GM19240 (cell line): ENCODE results near the gene IGF1.
"Not testable (repeated sequence)": the region's sequence is repeated elsewhere in the genome, so short reads cannot be mapped to it uniquely, and the experiment has no call there.

Experiments
- DNase-seq: peaks from one replicate; pipeline ENCODE4 v3.0.0; 2011; ENCODE audit warnings: low spot score; ENCODE audit not compliant: insufficient read length

The IGF1 gene

DNA sequence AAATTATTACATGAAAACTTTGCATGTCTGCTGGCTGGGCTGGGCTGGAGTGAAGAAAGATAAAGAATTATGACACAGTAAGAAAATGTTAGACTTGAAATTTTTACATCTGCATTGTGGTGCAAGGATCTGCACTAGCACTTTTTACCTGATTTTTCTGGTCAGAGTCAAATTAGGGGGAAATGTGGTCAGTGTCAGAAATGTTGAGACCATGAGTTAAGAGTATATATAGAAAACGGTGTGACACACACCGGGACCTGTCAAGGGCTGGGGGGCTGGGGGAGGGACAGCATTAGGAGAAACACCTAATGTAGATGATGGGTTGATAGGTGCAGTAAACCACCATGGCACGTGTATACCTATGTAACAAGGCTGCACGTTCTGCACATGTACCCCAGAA lies 90.3 kb downstream of the IGF1 start:
- no peak for DNase-seq

DNA sequence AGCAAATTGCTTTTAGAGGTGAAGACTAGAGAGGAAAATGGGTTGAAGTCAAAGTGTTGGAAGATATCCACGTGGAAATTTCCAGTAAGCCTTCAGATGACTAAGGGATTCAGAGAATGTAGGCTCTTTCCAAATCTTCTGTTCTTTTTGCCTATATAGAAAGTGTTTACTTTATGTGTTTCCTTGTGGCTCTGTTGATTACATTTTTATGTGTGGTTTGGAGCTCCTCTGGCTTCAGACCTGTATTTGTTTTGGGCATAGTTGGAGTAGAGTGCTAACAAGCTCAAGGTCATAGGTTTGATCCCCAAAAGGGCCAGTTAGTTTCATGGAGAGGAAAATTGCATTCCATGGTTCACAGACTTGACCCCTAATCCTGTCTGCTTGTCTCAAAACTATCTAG lies 91.9 kb downstream of the IGF1 start:
- no peak for DNase-seq

DNA sequence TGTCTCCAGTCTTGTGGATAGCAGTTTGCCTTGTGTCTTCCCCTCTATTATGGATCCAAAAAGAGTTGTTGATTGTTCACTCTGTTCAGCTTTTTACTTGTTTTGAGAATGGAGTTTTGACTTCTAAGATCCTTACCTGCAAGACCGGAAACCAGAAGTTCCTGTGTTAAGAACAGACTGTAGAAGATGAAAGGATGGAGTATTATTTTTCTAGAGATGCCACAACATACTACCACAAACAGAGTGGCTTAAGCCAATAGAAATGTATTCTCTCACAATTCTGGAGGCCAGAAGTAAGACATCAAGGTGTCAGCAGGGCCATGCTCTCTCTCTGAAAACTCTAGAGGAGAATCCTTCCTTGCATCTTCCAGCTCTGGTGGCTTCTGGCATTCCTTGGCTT lies 95.0 kb downstream of the IGF1 start:
- no peak for DNase-seq

DNA sequence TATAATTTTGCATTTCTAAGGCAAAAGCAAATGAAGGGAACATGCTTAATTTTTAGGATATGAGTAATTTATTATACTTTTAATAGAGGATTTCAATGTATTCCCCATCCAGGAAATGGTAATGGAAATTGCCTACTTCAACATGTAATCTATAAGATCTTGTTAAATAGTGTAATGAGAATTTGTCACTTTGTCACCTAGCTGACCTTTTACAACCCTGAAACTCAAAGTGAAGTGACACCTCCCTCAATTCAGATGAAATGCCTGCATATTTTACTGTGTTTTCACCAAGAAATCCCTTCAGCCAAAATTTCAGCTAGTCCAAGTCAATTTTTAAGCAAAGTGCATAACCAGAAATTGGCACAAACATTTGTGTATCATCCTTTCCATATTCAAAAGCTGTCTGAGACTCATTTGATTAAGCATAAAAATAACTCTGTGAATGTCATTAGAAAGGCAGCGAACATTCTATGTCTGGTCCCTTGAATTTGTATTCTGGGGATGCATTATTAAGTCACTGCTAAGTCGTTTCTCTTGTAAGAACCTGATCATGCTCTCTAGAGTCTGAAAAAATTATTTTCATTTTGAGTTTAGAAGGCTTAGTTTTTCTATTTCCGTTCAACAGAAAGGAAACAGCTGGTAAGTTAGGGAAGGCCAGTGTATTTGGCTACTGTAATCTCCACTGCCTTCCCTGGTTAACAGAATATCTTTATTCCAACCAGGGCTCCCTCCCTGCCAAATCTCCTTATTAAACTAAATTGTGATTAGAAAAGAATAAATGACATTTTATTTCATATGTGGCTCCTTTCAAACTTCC lies 100.8 kb downstream of the IGF1 start:
- no peak for DNase-seq

DNA sequence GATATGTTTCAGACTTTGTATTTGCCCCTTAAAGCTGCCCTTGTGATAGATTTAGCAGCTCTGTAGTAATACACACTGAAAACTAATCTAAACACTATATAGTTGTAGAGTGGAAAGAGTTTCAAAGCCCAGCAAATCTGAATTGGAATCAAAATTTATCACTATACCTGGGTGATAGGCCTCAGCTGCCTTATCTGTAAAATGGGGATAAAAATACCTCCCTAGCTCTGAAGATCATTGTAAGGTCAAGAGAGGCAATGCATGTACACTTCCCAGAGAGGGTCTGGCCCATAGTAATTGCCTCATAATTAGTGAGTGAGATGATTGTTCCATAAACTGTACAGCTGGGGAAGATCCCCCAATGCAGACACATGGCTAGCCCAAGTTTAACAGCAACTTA lies 103.6 kb downstream of the IGF1 start:
- DNase-seq, result no peak

DNA sequence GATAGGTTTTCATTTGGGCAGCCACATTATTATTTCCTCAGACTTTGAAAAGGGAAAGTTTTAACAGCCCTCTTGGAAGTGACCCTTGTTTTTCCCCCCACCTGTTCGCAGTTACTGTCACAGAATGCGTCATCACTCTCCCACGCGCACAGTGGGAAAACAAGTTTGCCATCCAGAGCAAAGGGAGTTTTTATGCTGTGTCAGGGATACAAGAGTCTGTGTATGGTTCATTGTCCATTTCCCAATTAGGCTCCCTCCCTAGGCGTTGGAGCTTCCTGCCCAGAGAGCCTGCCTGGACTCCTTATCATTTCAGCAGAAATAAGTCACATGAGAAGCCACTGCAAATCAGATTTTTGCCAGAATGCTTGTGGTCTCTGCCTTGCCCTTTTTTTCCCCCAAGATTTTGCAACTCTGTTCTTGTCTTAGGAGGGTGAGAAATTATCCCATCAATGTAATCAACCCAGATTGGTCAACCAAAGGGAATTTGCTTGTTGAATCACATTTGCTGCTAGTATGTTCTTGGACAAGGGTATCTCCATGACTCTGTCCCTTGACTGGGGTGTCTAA lies 104.1 kb downstream of the IGF1 start:
- DNase-seq, result no peak

DNA sequence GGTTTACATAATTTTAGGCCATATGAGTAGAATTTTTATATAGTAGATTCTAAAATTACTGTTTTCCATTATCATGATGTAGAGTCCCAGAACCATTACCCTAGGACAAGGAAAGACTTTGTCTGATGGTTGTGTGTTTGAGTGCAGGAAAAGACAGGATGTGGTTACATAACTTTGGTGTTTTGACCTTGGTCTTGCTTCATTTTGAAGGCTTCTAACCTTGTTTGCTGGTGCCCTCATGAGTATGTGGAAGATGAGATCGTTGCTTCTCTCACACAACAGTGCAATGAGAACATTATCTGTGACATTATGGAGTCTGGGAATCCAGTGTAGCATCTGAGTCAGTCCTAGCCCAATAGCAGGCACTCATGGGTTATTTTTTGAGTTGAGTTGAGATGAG lies 106.2 kb downstream of the IGF1 start:
- DNase-seq, result no peak

DNA sequence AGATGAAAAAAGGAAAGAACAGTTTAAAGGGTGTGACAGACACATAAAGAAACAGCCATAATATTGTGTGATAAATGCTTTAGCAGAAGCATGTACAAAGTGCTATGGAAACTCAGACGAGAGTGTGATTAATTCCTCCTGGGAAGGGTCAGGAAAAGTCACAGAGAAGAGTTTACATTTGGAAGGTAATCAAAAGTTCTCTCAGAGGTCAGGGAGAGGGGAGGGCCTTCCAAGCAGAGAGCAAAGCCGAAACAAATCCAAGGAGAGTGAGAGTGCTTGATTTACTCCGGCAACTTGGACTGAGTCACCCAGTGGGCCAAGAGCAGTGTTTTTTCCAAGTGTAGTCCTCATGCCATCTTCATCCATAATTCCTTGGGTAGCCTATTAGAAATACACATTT lies 108.3 kb downstream of the IGF1 start:
- no peak for DNase-seq

DNA sequence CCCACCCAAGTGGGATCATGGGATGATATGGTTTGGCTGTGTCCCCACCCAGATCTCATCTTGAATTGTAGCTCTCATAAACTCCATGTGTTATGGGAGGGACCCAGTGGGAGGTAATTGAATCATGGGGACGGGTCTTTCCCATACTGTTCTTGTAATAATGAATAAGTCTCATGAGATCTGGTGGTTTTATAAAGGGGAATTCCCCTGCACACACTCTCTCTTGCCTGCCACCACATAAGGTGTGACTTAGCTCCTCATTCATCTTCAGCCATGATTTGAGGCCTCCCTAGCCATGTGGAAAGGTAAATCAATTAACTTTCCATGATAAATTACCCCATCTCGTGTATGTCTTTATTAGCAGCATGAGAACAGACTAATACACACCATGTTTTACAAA lies 109.2 kb downstream of the IGF1 start:
- DNase-seq, result no peak

DNA sequence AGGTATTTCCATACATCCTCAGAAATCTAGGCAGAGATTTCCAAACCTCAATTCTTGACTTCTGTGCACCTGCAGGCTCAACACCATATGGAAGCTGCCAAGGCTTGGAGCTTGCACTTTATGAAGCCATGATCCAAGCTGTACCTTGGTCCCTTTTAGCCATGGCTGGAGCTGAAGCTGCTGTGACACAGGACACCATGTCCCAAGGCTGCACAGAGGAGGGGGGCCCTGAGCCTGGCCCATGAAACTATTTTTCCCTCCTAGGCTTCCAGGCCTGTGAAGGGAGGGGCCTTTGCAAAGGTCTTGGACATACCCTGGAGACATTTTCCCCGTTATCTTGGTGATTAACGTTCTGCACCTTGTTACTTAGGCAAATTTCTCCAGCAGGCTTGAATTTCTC lies 110.5 kb downstream of the IGF1 start:
- no peak for DNase-seq

DNA sequence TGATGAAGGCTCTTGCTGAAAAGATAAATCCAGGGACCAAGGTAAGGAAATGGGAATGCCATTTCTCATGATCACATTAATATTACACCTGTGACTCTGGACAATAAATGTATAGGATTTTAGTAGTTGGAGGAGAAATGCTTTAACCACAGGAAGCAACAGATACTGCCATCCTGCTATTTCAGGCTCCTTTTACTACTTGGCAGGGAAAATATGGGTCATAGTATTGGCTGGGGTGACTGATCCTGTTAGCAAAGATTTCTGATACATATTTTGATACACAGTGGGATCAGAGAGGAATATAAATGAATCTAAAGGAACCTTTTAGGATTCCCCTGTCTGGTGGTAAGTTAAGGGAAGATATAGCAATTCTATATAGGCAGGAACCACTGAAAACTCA lies 115.0 kb downstream of the IGF1 start:
- DNase-seq, result no peak

DNA sequence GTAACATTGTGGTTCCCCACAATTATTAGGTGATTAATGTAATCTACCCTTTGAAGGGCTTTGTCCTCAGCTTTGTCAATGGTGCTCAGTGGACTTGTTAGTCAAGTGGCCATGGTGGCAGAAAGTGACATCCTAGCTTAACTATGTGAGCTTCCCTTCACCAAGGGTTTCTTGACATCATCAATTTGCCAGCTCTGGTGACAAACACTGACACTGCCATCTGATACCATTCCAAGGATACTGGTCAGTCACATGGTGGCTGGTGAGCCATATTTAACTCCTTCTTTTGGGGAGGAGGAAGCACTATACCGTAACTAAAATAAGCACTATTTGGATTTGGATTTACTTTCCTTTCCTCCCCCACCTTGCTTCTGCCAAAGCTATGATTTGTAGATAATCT lies 115.7 kb downstream of the IGF1 start:
- DNase-seq, result no peak

DNA sequence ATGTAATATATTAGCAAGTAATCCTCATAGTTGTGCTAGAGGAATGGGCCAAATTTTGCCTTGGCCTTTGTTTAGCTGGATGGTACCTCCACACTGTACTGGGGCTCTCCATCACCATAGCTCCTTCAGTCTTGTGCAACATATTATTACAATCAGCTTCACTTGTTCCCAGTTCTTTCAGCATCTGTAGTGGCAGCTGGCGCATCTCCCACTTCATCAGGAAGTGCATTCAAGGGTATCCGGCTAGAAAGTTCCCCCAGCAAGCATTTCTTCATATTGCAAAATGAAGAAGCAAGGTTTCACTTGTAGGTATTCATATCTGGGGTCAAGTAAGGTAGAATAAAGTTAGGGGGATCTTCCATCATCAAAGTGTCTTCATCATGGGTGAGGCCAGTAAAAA lies 123.7 kb downstream of the IGF1 start:
- no peak for DNase-seq

DNA sequence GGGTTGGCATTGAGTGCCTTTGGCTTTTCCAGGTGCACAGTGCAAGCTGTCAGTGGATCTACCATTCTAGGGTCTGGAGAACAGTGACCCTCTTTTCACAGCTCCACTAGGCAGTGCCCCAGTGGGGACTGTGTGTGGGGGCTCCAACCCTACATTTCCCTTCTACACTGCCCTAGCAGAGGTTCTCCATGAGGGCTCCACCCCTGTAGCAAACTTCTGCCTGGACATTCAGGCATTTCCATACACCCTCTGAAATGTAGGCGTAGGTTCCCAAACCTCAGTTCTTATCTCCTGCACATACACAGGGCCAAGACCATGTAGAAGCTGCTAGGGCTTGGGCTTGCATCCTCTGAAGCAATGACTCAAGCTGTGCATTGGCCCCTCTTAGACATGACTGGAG lies 126.1 kb downstream of the IGF1 start:
- not testable (repeated sequence) for DNase-seq

DNA sequence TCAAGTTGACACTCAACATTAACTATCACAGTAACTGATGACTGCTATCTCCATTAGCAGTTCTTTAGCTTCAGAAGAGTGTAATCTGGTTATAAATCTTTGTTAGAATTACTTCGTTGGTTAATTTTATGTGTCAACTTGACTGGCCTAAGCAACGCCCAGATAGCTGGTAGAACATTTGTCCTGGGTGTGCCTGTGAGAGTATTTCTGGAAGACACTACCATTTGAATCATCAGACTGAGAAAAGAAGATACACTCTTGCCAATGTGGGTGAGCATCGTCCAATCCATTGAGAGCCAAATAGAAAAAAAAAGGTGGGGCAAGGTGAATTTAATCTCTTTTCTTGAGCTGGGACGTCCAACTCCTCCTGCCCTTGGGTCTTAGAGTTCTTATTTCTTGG lies 129.0 kb downstream of the IGF1 start:
- DNase-seq, result no peak

DNA sequence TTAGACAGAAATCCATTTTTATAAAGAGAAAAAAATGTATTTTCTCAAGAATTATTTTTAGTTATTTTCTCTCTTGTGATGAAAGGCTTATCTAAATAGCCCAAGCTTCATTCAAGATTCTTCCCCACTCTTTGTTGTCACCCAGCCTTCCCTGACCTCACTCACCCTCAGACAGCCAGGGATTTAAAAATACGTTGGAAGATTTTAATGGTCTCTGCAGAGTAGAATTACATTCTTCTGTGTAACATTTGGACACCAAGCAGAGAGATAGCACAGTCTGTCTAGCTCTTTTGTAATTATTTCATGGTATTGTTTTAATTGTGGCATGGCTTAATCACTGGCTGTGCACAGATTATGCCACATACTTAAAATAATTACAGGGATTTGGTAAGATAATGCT lies 130.3 kb downstream of the IGF1 start:
- no peak for DNase-seq

DNA sequence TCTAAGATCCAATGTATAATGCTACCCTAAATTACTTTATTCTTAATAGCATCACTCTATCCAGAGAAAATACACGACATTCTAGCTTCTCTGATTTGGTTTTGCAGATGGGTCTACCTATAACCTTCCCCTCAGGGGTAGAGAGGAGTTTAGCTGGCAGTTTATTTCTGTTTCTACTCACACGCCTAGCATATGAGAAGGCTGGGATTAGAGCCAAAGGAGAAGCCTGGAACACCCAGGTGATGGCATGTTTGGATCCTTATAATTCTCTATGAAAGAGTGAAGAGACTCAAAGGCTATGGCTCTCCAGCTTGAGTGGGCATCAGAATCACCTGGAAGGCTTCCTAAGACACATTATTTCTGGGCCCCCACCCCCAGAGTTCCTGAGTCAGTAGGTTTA lies 131.3 kb downstream of the IGF1 start:
- no peak for DNase-seq

DNA sequence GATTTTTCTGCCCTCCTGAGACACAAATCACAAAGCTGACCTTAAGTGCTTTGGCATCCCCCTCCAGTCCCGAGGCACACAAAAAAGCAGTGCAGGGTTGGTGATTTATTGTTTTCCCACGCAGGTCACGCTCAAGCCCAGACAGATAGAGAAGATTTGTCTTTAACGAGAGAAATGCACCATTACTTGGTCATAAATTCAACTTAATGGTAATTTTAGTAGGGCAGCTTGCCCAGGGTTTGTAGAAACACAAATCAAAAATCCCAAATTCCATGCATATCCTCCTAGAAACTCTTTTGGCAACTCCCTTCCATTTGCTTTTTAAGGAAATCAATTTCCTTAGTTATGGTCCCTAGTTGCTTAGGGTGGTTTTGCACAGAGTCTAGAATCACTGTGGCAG lies 132.6 kb downstream of the IGF1 start:
- no peak for DNase-seq
